HG03196 (cell line): Measurements from ENCODE around the gene DPH3.

Experiments used
- ATAC-seq: cut with Tn5 transposase; IDR thresholded peaks from one replicate; pipeline ENCODE4 v1.9.1; 2021; ENCODE audit not compliant: unreplicated experiment

The DPH3 gene

GRCh38 chr3:16257309-16257708 lies 7.4 kb downstream of the DPH3 start:
- ATAC-seq = no peak

GRCh38 chr3:16255726-16256125 lies 9.0 kb downstream of the DPH3 start:
- no peak for ATAC-seq

- ATAC-seq = no peak
These were observed 9.4 kb downstream of the DPH3 start for GRCh38 chr3:16255326-16255725.

GRCh38 chr3:16254916-16255315 lies 9.8 kb downstream of the DPH3 start:
- ATAC-seq = no peak

- ATAC-seq = no peak
These were observed 11.1 kb downstream of the DPH3 start for GRCh38 chr3:16253601-16254000.

- no peak for ATAC-seq
These were observed 11.8 kb downstream of the DPH3 start for GRCh38 chr3:16252988-16253387.

GRCh38 chr3:16252243-16252978 lies 12.3 kb downstream of the DPH3 start:
- peak; percentile 47 for ATAC-seq

GRCh38 chr3:16251316-16252085 lies 13.2 kb downstream of the DPH3 start:
- no peak for ATAC-seq

GRCh38 chr3:16249886-16250285 lies 14.9 kb downstream of the DPH3 start:
- ATAC-seq = no peak

GRCh38 chr3:16249336-16249735 lies 15.4 kb downstream of the DPH3 start:
- ATAC-seq = no peak

GRCh38 chr3:16248556-16248955 lies 16.2 kb downstream of the DPH3 start:
- no peak for ATAC-seq

GRCh38 chr3:16247282-16248061 lies 17.3 kb downstream of the DPH3 start:
- peak; percentile 54 for ATAC-seq

- ATAC-seq = no peak
These were observed 19.1 kb downstream of the DPH3 start for GRCh38 chr3:16245609-16246008.

- no peak for ATAC-seq
These were observed 20.8 kb downstream of the DPH3 start for GRCh38 chr3:16243706-16244490.

- no peak for ATAC-seq
These were observed 22.6 kb downstream of the DPH3 start for GRCh38 chr3:16242177-16242576.

GRCh38 chr3:16241225-16241624 lies 23.5 kb downstream of the DPH3 start:
- no peak for ATAC-seq

- no peak for ATAC-seq
These were observed 24.3 kb downstream of the DPH3 start for GRCh38 chr3:16240229-16241023.

- ATAC-seq = no peak
These were observed 25.0 kb downstream of the DPH3 start for GRCh38 chr3:16239780-16240179.

GRCh38 chr3:16239086-16239770 lies 25.5 kb downstream of the DPH3 start:
- ATAC-seq = no peak
